Stomach smooth muscle (tissue), 2 donors: ENCODE results near the gene ANAPC1.

Experiments used
- H3K27ac ChIP-seq: one replicate; pipeline ENCODE4 v1.7.0; 2013; ENCODE audit warnings: mild to moderate bottlenecking, low read length, inconsistent platforms
- H3K27me3 ChIP-seq, 2 donors: one replicate each; pipeline ENCODE4 v1.7.0; 2013; ENCODE audit warnings: low read length in 2 of 2; ENCODE audit not compliant: insufficient read depth in 2 of 2, control insufficient read depth in 1 of 2
- H3K36me3 ChIP-seq, 2 donors: one replicate each; pipeline ENCODE4 v1.7.0; 2013; ENCODE audit warnings: low read length in 2 of 2; ENCODE audit not compliant: control insufficient read depth in 2 of 2, insufficient read depth in 2 of 2
- H3K4me1 ChIP-seq: one replicate; pipeline ENCODE4 v1.7.0; 2013; ENCODE audit warnings: low read length; ENCODE audit not compliant: control insufficient read depth, insufficient read depth
- H3K4me3 ChIP-seq, 2 donors: one replicate each; pipeline ENCODE4 v1.7.0; 2013; ENCODE audit warnings: low read length in 2 of 2
- H3K9ac ChIP-seq, 2 donors: one replicate each; pipeline ENCODE4 v1.7.0; 2013; ENCODE audit warnings: low read length in 2 of 2, mild to moderate bottlenecking in 1 of 2
- H3K9me3 ChIP-seq, 2 donors: one replicate each; pipeline ENCODE4 v1.7.0; 2013; ENCODE audit warnings: low read length in 2 of 2; ENCODE audit not compliant: control insufficient read depth in 2 of 2
- donor health status: healthy.
- donor health status: Pancreatic carcinoma.

ANAPC1 gene

GRCh38 chr2:111883661-111884591, at the start of gene ANAPC1:
Gene ANAPC1, minus strand, starts transcription at chr2:111884193. Its CDS starts 3,368 bp downstream, at chr2:111880825.
- no peaks in the 10 kb centered on the region for H3K9me3 ChIP-seq
- peak within 1 kb of the TSS; percentile 97 to 99 for H3K4me3 ChIP-seq
- no peaks in the 10 kb centered on the region for H3K27me3 ChIP-seq
- peak within 1 kb of the TSS; percentile 58 for H3K27ac ChIP-seq
- no peaks in the 10 kb centered on the region for H3K36me3 ChIP-seq
- H3K9ac ChIP-seq, result peak within 1 kb of the TSS; percentile 84 to 90
- peaks cover 4% of the 10 kb centered on the region for H3K4me1 ChIP-seq

GRCh38 chr2:111932841-111933291, 48.9 kb upstream of the ANAPC1 start:
- H3K4me1 ChIP-seq, result no peaks in the 10 kb centered on the region
- no peak overlapping the region for H3K9ac ChIP-seq
- H3K9me3 ChIP-seq, result no peaks in the 10 kb centered on the region
- H3K27ac ChIP-seq, result no peak overlapping the region
- no peak overlapping the region for H3K4me3 ChIP-seq
- no peaks in the 10 kb centered on the region for H3K27me3 ChIP-seq
- H3K36me3 ChIP-seq, result peaks cover 3 to 19% of the 10 kb centered on the region in 2 donors

GRCh38 chr2:111930875-111931274, 46.9 kb upstream of the ANAPC1 start:
- H3K9ac ChIP-seq, result no peak overlapping the region
- H3K36me3 ChIP-seq, result peaks cover 3 to 19% of the 10 kb centered on the region in 2 donors
- no peaks in the 10 kb centered on the region for H3K27me3 ChIP-seq
- H3K4me3 ChIP-seq, result no peak overlapping the region
- no peaks in the 10 kb centered on the region for H3K9me3 ChIP-seq
- H3K4me1 ChIP-seq, result no peaks in the 10 kb centered on the region
- H3K27ac ChIP-seq, result no peak overlapping the region

GRCh38 chr2:111930409-111930808, 46.4 kb upstream of the ANAPC1 start:
- Histone ChIP-seq H3K9ac (no peak overlapping the region), H3K27ac (no peak overlapping the region), H3K4me1 (no peaks in the 10 kb centered on the region), H3K9me3 (no peaks in the 10 kb centered on the region), H3K27me3 (no peaks in the 10 kb centered on the region), H3K4me3 (no peak overlapping the region), H3K36me3 (peaks cover 3 to 19% of the 10 kb centered on the region in 2 donors)

GRCh38 chr2:111927723-111928122, 43.7 kb upstream of the ANAPC1 start:
- Histone ChIP-seq H3K36me3 (peaks cover 3 to 25% of the 10 kb centered on the region in 2 donors), H3K4me1 (peaks cover 2% of the 10 kb centered on the region), H3K27me3 (no peaks in the 10 kb centered on the region), H3K9me3 (no peaks in the 10 kb centered on the region), H3K9ac (no peak overlapping the region), H3K4me3 (no peak overlapping the region), H3K27ac (no peak overlapping the region)

GRCh38 chr2:111924617-111925107, 40.7 kb upstream of the ANAPC1 start:
- H3K9ac ChIP-seq, result no peak overlapping the region
- H3K27me3 ChIP-seq, result no peaks in the 10 kb centered on the region
- peaks cover 0 to 14% of the 10 kb centered on the region in 2 donors for H3K36me3 ChIP-seq
- H3K9me3 ChIP-seq, result no peaks in the 10 kb centered on the region
- peaks cover 2% of the 10 kb centered on the region for H3K4me1 ChIP-seq
- no peak overlapping the region for H3K4me3 ChIP-seq
- H3K27ac ChIP-seq, result no peak overlapping the region

GRCh38 chr2:111923276-111923804, 39.3 kb upstream of the ANAPC1 start:
- H3K36me3 ChIP-seq, result peaks cover 0 to 7% of the 10 kb centered on the region in 2 donors
- H3K27me3 ChIP-seq, result no peaks in the 10 kb centered on the region
- no peak overlapping the region for H3K9ac ChIP-seq
- no peak overlapping the region for H3K27ac ChIP-seq
- no peaks in the 10 kb centered on the region for H3K9me3 ChIP-seq
- H3K4me1 ChIP-seq, result peaks cover 2% of the 10 kb centered on the region
- H3K4me3 ChIP-seq, result no peak overlapping the region

GRCh38 chr2:111919794-111920608, 36.0 kb upstream of the ANAPC1 start:
- peaks cover 2% of the 10 kb centered on the region for H3K4me1 ChIP-seq
- no peak overlapping the region for H3K9ac ChIP-seq
- no peaks in the 10 kb centered on the region for H3K27me3 ChIP-seq
- H3K27ac ChIP-seq, result no peak overlapping the region
- H3K9me3 ChIP-seq, result no peaks in the 10 kb centered on the region
- H3K4me3 ChIP-seq, result no peak overlapping the region
- peaks cover 0 to 11% of the 10 kb centered on the region in 2 donors for H3K36me3 ChIP-seq

GRCh38 chr2:111919365-111919764, 35.4 kb upstream of the ANAPC1 start:
- H3K9me3 ChIP-seq, result no peaks in the 10 kb centered on the region
- H3K9ac ChIP-seq, result no peak overlapping the region
- H3K4me3 ChIP-seq, result no peak overlapping the region
- H3K4me1 ChIP-seq, result peaks cover 2% of the 10 kb centered on the region
- H3K36me3 ChIP-seq, result peaks cover 0 to 11% of the 10 kb centered on the region in 2 donors
- H3K27me3 ChIP-seq, result no peaks in the 10 kb centered on the region
- no peak overlapping the region for H3K27ac ChIP-seq

GRCh38 chr2:111918383-111918806, 34.4 kb upstream of the ANAPC1 start:
- Histone ChIP-seq H3K9ac (no peak overlapping the region), H3K4me3 (no peak overlapping the region), H3K9me3 (no peaks in the 10 kb centered on the region), H3K27ac (no peak overlapping the region), H3K27me3 (no peaks in the 10 kb centered on the region), H3K36me3 (peaks cover 0 to 8% of the 10 kb centered on the region in 2 donors), H3K4me1 (peaks cover 2% of the 10 kb centered on the region)
